Prostate gland (tissue), 2 donors: ENCODE results near the gene RGS9.

Experiments used
- POLR2A ChIP-seq: fragments of 450-650 bp; IDR thresholded peaks from one replicate; pipeline ENCODE4 v1.6.1; 2016; ENCODE audit warnings: antibody characterized with exemption, mild to moderate bottlenecking
- POLR2AphosphoS5 ChIP-seq: sonication (generic); formaldehyde crosslinking; IDR thresholded peaks from one replicate; pipeline ENCODE4 v1.6.1; 2017; ENCODE audit warnings: antibody characterized with exemption
- TF ChIP-seq, protein P1 (sequence below), 4 experiments: fragments of 200-600 bp in 2 of 4; fragments of 450-650 bp in 2 of 4; sonication (generic) in 2 of 4; IDR thresholded peaks; 1 replicate in 3 of 4; 2 replicates in 1 of 4; pipeline ENCODE4 v1.5.1; 2016 to 2019; ENCODE audit warnings: antibody characterized with exemption in 4 of 4, mild to moderate bottlenecking in 2 of 4, moderate library complexity in 2 of 4

DNA sequence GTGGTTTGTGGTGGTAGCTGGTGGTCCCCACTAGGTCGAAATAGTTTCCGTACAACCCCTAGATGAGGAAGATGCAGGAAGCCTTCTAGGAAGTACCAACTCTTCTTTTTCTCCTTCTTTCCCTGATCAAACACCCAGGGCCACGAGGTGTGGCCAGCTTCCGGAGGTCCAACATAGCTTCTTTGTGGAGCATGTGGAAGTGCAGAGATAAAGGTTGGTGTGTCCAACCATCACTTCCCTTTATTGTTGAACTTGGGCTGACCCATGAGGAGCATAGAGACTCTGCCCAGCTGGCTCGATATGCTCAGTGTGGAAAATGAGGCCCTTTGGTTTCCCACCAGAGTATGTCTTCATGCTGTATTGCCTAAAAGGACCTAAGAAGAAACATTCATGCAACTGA, 6.3 kb upstream of the RGS9 start:
- TF ChIP-seq POLR2A: no peak
- TF ChIP-seq, protein P1, sequence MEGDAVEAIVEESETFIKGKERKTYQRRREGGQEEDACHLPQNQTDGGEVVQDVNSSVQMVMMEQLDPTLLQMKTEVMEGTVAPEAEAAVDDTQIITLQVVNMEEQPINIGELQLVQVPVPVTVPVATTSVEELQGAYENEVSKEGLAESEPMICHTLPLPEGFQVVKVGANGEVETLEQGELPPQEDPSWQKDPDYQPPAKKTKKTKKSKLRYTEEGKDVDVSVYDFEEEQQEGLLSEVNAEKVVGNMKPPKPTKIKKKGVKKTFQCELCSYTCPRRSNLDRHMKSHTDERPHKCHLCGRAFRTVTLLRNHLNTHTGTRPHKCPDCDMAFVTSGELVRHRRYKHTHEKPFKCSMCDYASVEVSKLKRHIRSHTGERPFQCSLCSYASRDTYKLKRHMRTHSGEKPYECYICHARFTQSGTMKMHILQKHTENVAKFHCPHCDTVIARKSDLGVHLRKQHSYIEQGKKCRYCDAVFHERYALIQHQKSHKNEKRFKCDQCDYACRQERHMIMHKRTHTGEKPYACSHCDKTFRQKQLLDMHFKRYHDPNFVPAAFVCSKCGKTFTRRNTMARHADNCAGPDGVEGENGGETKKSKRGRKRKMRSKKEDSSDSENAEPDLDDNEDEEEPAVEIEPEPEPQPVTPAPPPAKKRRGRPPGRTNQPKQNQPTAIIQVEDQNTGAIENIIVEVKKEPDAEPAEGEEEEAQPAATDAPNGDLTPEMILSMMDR (IDR thresholded peaks at IDR 0.05): no peak
- TF ChIP-seq POLR2AphosphoS5: no peak
